DND-41 (cell line): ENCODE data around the gene AKT3.

ENCODE experiments used
- ATAC-seq: fragments of 200-7000 bp; cut with Tn5 transposase; 3 replicates; pipeline ENCODE4 v1.9.1; 2021; ENCODE audit warnings: low read depth; ENCODE audit not compliant: insufficient read depth
- DNase-seq: peaks from one replicate; pipeline ENCODE4 v3.0.0-alpha.2; 2020
- H2AFZ ChIP-seq: 2 replicates; pipeline ENCODE4 v1.6.0; 2012; ENCODE audit warnings: low read depth, low read length
- H3K27ac ChIP-seq: 2 replicates; pipeline ENCODE4 v1.5.1; 2012; ENCODE audit warnings: low read length, inconsistent platforms
- H3K27me3 ChIP-seq: fragments of 200-600 bp; sonication (generic); 2 replicates; pipeline ENCODE4 v1.6.0; 2012; ENCODE audit warnings: low read length, mild to moderate bottlenecking, inconsistent platforms; ENCODE audit not compliant: insufficient read depth, poor library complexity
- H3K36me3 ChIP-seq: 2 replicates; pipeline ENCODE4 v1.5.1; 2012; ENCODE audit warnings: low read length, inconsistent platforms; ENCODE audit not compliant: insufficient read depth
- H3K4me1 ChIP-seq: 2 replicates; pipeline ENCODE4 v1.5.1; 2012; ENCODE audit warnings: mild to moderate bottlenecking, low read length; ENCODE audit not compliant: insufficient read depth
- H3K4me2 ChIP-seq: 2 replicates; pipeline ENCODE4 v1.6.0; 2012; ENCODE audit warnings: mild to moderate bottlenecking, moderate library complexity, low read length, inconsistent platforms; ENCODE audit not compliant: insufficient read depth
- H3K4me3 ChIP-seq, 2 experiments: fragments of 200-600 bp in 1 of 2; shearing (Covaris generic) in 1 of 2; 2 replicates each; pipeline ENCODE4 v1.5.1; 2012 to 2016; ENCODE audit warnings: inconsistent platforms in 2 of 2, low read length in 2 of 2, mild to moderate bottlenecking in 2 of 2, low read depth in 1 of 2, moderate library complexity in 1 of 2
- H3K79me2 ChIP-seq: 2 replicates; pipeline ENCODE4 v1.6.0; 2012; ENCODE audit warnings: low read length, inconsistent platforms; ENCODE audit not compliant: insufficient read depth
- H3K9ac ChIP-seq: 2 replicates; pipeline ENCODE4 v1.6.0; 2012; ENCODE audit warnings: low read depth, mild to moderate bottlenecking, inconsistent platforms, low read length, moderate library complexity
- H3K9me3 ChIP-seq: 2 replicates; pipeline ENCODE4 v1.5.1; 2012; ENCODE audit warnings: low read length, moderate library complexity, mild to moderate bottlenecking, inconsistent platforms; ENCODE audit not compliant: insufficient read depth, severe bottlenecking
- H4K20me1 ChIP-seq: 2 replicates; pipeline ENCODE4 v1.6.0; 2012; ENCODE audit warnings: low read length; ENCODE audit not compliant: insufficient read depth
- CTCF ChIP-seq: IDR thresholded peaks from 2 replicates; pipeline ENCODE4 v1.5.1; 2012; ENCODE audit warnings: borderline replicate concordance, low read length, moderate library complexity, mild to moderate bottlenecking; ENCODE audit not compliant: poor library complexity, severe bottlenecking; ENCODE audit errors: extremely low read depth
- EZH2 ChIP-seq: IDR thresholded peaks from 3 replicates; pipeline ENCODE4 v1.6.1; 2012; ENCODE audit warnings: borderline replicate concordance, low read depth, mild to moderate bottlenecking, moderate library complexity, low read length, inconsistent platforms; ENCODE audit not compliant: severe bottlenecking

The AKT3 gene

GRCh38 chr1:243731974-243732625 lies 117.9 kb downstream of the AKT3 start:
- H3K4me3 ChIP-seq, result no peak overlapping the region
- ATAC-seq, result no peak
- DNase-seq, result no peak
- H4K20me1 ChIP-seq, result no peaks in the 10 kb centered on the region
- H3K4me1 ChIP-seq, result no peaks in the 10 kb centered on the region
- no peak overlapping the region for H3K9ac ChIP-seq
- H3K27me3 ChIP-seq, result no peaks in the 10 kb centered on the region
- H3K27ac ChIP-seq, result no peak overlapping the region
- no peak overlapping the region for H2AFZ ChIP-seq
- no peak for TF ChIP-seq CTCF
- no peak for TF ChIP-seq EZH2
- peaks cover 4% of the 10 kb centered on the region; the same call in 1 of the 2 replicates for H3K79me2 ChIP-seq
- no peaks in the 10 kb centered on the region for H3K9me3 ChIP-seq
- H3K4me2 ChIP-seq, result no peak overlapping the region
- H3K36me3 ChIP-seq, result peaks cover 16% of the 10 kb centered on the region

GRCh38 chr1:243731301-243731891 lies 118.6 kb downstream of the AKT3 start:
- no peak overlapping the region for H3K4me3 ChIP-seq
- no peak for DNase-seq
- ATAC-seq, result no peak
- no peaks in the 10 kb centered on the region for H3K9me3 ChIP-seq
- 0 out of 2 replicates have a peak, but pooled peaks cover 6% of the 10 kb centered on the region for H4K20me1 ChIP-seq
- peaks cover 4% of the 10 kb centered on the region; the same call in 1 of the 2 replicates for H3K79me2 ChIP-seq
- no peak overlapping the region for H3K27ac ChIP-seq
- no peaks in the 10 kb centered on the region for H3K4me1 ChIP-seq
- no peak overlapping the region for H3K9ac ChIP-seq
- no peak overlapping the region for H3K4me2 ChIP-seq
- TF ChIP-seq EZH2 (no peak), CTCF (no peak)
- H3K27me3 ChIP-seq, result no peaks in the 10 kb centered on the region
- H2AFZ ChIP-seq, result no peak overlapping the region
- peaks cover 16% of the 10 kb centered on the region for H3K36me3 ChIP-seq

GRCh38 chr1:243730487-243731150 lies 119.4 kb downstream of the AKT3 start:
- no peak overlapping the region for H2AFZ ChIP-seq

More at GRCh38 chr1:243730487-243731150, 119.4 kb downstream of the AKT3 start:
- Histone ChIP-seq H3K4me3 (no peak overlapping the region), H3K4me2 (no peak overlapping the region), H3K79me2 (peaks cover 4% of the 10 kb centered on the region; the same call in 1 of the 2 replicates), H3K4me1 (no peaks in the 10 kb centered on the region), H3K9ac (no peak overlapping the region), H3K36me3 (peaks cover 16% of the 10 kb centered on the region), H4K20me1 (0 out of 2 replicates have a peak, but pooled peaks cover 6% of the 10 kb centered on the region), H3K27ac (no peak overlapping the region), H3K9me3 (no peaks in the 10 kb centered on the region), H3K27me3 (no peaks in the 10 kb centered on the region)
- TF ChIP-seq CTCF (no peak), EZH2 (no peak)
- ATAC-seq, result peak; percentile 53; the same call in 2 of the 3 replicates
- DNase-seq, result peak; percentile 23
